GM19438 (cell line): Measurements from ENCODE around the gene SPIN2A.
"Not testable (repeated sequence)": the region's sequence is repeated elsewhere in the genome, so short reads cannot be mapped to it uniquely, and the experiment has no call there.

Experiments used
- ATAC-seq: cut with Tn5 transposase; IDR thresholded peaks from one replicate; pipeline ENCODE4 v1.9.1; 2021; ENCODE audit warnings: low read depth; ENCODE audit not compliant: unreplicated experiment

The SPIN2A gene

GRCh38 chrX:57137073-57137472 is at the start of gene SPIN2A:
TSS of gene SPIN2A (minus strand) at chrX:57137397. CDS start at chrX:57136597, 800 bp downstream.
- ATAC-seq, result not testable (repeated sequence)

GRCh38 chrX:57178605-57179004 is 41.4 kb upstream of the SPIN2A start:
- ATAC-seq, result no peak

- ATAC-seq, result no peak
Observed at GRCh38 chrX:57177070-57177469, 39.9 kb upstream of the SPIN2A start.

GRCh38 chrX:57172544-57172943 is 35.3 kb upstream of the SPIN2A start:
- no peak for ATAC-seq

GRCh38 chrX:57156397-57157049 is 19.3 kb upstream of the SPIN2A start:
- ATAC-seq, result no peak

- no peak for ATAC-seq
Observed at GRCh38 chrX:57155171-57155570, 18.0 kb upstream of the SPIN2A start.

GRCh38 chrX:57152222-57152621 is 15.0 kb upstream of the SPIN2A start:
- not testable (repeated sequence) for ATAC-seq

- ATAC-seq, result no peak
Observed at GRCh38 chrX:57138674-57139073, 1.5 kb upstream of the SPIN2A start.

GRCh38 chrX:57137501-57137900 is 304 bp upstream of the SPIN2A start:
- ATAC-seq, result no peak

GRCh38 chrX:57136589-57136988 is 608 bp downstream of the SPIN2A start:
- not testable (repeated sequence) for ATAC-seq

GRCh38 chrX:57135287-57135686 is 1.9 kb downstream of the SPIN2A start:
- ATAC-seq, result no peak

GRCh38 chrX:57134702-57135101 is 2.5 kb downstream of the SPIN2A start:
- ATAC-seq, result no peak

- ATAC-seq, result no peak
Observed at GRCh38 chrX:57133706-57134105, 3.5 kb downstream of the SPIN2A start.

- not testable (repeated sequence) for ATAC-seq
Observed at GRCh38 chrX:57133284-57133683, 3.9 kb downstream of the SPIN2A start.

GRCh38 chrX:57132046-57132445 is 5.2 kb downstream of the SPIN2A start:
- no peak for ATAC-seq

- no peak for ATAC-seq
Observed at GRCh38 chrX:57121816-57122215, 15.4 kb downstream of the SPIN2A start.

GRCh38 chrX:57121162-57121755 is 15.9 kb downstream of the SPIN2A start, which contains the start of gene SPIN2B:
TSS of gene SPIN2B (minus strand) at chrX:57121548.
- ATAC-seq, result peak; percentile 98

- ATAC-seq, result not testable (repeated sequence)
Observed at GRCh38 chrX:57120619-57121161, 16.5 kb downstream of the SPIN2A start.

- no peak for ATAC-seq
Observed at GRCh38 chrX:57119416-57119815, 17.8 kb downstream of the SPIN2A start.

GRCh38 chrX:57117566-57117965 is 19.6 kb downstream of the SPIN2A start:
- not testable (repeated sequence) for ATAC-seq

GRCh38 chrX:57104921-57105398 is 32.2 kb downstream of the SPIN2A start:
- no peak for ATAC-seq

GRCh38 chrX:57104406-57104805 is 32.8 kb downstream of the SPIN2A start:
- no peak for ATAC-seq
